GM18526 (cell line): ENCODE data around the gene MYOT.

ENCODE experiments used
- POLR2A ChIP-seq: IDR thresholded peaks from 3 replicates; pipeline ENCODE4 v1.6.1; 2011; ENCODE audit not compliant: insufficient read length; ENCODE audit errors: extremely low read depth

The MYOT gene

DNA sequence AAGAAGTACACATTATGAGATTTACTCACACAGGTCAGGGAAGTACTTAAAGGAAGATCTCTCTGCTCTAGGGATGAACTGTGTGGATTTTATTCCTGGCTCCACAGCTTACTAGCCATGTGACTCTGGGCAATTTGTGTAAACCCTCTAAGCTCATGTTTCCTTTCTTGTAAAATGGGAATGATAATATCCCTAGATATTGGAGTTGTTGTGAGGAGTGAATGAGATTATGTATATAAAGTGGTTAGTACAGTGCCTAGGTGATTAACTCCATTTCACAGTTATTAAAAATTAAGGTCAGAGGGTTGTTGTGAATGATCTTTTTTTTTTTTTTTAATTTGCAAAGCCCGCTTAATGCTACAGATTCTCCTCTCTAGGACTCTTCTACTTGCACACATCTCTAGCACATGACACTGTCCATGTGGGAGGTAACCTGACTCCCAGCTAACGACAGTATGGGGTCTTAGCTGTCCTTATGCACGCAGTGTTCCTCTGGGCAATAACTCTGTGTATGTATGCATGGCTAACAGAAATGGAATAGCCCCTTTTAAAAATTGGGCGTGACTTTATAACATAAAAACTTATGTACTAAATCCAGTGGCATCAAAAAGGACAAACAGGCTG is 23.9 kb upstream of the MYOT start:
- no peak for TF ChIP-seq POLR2A

DNA sequence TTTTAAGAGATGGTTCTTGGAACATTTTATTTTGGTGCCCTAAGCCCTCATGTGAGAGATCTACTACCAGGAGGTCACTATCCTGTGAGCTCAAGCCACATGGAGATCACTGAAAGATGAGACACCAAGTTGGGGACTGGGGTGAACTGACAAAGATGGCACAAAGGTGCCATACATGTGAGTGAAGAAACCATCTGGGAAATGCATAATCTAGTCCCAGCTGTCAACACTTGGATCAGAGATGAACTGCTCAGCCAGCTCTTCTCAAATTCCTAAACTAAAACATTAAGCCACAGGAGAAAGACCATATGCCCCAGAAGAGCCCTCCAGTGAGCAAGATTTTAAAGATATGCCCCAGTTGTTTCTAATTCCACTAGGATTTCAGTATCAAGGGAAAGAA is 22.2 kb upstream of the MYOT start:
- TF ChIP-seq POLR2A: no peak

DNA sequence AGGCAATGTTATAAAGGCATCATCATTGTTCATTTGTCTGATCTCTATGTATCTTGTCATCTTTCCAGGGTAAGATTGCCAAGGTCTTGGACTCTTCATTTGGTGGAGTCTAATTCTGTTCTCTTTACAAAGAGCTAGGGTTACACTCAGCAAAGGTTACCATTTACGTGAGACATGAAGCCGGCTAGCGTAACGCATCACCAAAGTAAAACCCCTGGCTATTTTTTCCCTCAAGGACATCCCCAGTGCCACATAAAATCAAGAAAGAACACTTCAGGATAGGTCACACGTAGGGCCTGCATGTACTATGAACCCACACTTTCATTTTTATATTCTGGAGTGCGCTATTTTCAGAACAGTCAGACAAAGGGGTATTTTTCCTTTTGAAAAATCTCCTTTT is 20.0 kb upstream of the MYOT start:
- no peak for TF ChIP-seq POLR2A

DNA sequence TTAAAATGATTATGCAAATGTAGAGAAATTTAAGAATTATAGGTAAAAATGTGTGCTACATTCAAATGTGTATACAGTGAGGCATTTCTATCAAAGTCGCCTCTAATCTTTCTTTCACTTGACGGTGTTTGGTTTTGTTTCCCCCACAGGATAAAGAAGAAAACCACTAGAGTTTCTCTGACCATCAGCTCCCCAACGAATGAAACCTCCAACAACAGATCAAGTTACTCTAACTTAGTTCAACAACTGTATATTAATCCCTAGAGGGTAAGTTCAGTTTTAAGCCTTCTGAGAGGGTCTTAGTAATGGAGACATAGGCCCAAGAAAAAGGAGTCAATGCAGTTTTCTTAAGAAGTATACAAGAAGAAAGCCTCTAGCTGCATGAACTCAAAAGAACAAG is 11.5 kb upstream of the MYOT start:
- no peak for TF ChIP-seq POLR2A

DNA sequence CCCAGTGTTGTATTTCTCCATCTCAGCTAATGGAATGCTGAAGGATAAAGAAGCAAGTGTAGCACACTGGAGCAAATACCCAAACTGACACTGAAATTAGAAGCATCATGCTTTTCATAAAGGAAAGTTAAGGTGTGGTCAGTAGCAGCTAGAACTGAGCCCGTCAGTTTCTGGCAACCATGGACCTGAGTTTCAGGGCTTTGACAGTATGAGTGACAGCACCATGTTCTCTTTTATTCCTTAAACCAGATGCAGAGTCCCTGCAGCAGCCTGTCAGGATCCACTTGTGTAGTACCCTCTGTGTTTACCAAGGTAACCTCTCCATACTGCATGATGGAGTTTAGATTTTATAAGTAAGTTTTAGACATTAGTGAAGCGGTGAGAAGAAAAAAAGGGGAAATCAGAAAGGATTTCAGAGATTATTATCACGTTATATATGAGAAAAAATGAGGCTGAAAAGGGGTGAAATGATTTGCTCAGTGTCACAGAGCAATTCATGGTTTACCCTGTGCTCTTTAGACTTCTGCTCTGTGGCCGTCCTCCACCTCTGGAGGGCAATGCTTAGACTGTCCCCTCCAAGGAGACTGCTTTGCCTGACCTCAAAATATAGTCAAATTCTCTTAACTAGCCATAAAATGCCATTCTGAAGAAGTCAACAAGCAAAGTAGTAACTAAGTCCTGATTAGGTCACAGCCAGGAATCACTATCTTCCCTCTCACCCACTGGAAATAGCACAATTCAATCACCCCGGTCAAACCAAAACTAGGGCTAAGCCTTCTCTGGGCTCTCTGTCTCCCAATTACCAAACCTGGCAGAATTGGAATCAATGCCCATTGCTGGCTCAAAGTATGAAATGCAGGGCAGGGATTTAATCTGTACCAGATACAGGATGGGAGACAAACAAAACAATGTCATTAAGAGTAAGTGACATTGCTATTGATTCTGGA is 10.5 kb upstream of the MYOT start:
- no peak for TF ChIP-seq POLR2A

DNA sequence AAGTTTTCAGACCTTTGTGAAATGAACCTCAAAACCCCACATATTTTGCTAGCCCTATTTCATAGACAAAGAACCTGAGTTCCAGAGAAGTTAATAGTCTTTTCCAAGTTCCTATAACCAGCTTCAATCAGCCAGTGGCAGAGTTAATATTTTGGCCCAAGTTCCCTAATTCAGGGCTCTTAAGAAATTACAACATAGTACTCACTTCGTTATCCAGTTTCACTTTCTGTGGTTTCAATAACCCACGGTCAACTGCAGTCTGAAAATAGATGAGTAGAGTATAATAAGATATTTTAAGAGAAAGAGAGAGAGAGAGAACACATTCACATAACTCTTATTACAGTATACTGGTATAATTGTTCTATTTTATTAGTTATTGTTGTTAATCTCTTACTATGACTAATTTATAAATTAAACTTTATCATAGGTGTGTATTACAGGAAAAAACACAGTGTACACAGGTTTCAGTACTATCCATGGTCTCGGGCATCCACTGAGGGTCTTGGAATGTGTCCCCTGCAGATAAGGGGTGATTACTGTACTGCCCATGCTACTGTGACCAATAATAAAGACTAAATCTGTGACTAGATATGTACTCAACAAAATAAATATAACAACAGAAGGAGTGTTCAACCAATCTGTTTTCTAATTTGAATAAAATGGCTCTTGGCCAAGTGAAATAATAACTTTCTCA is 9.3 kb upstream of the MYOT start:
- TF ChIP-seq POLR2A: no peak

GRCh38 chr5:137858954-137859353 is 8.7 kb upstream of the MYOT start:
- TF ChIP-seq POLR2A: no peak

GRCh38 chr5:137862251-137862650 is 5.4 kb upstream of the MYOT start:
- no peak for TF ChIP-seq POLR2A

- no peak for TF ChIP-seq POLR2A
These were observed 895 bp upstream of the MYOT start for GRCh38 chr5:137866541-137867388.

GRCh38 chr5:137870647-137871339 is 3.1 kb downstream of the MYOT start:
- TF ChIP-seq POLR2A: no peak

- TF ChIP-seq POLR2A: no peak
These were observed 3.9 kb downstream of the MYOT start for GRCh38 chr5:137871571-137871970.

- TF ChIP-seq POLR2A: no peak
These were observed 4.8 kb downstream of the MYOT start for GRCh38 chr5:137872466-137872865.

GRCh38 chr5:137876101-137876500 is 8.4 kb downstream of the MYOT start:
- TF ChIP-seq POLR2A: no peak

DNA sequence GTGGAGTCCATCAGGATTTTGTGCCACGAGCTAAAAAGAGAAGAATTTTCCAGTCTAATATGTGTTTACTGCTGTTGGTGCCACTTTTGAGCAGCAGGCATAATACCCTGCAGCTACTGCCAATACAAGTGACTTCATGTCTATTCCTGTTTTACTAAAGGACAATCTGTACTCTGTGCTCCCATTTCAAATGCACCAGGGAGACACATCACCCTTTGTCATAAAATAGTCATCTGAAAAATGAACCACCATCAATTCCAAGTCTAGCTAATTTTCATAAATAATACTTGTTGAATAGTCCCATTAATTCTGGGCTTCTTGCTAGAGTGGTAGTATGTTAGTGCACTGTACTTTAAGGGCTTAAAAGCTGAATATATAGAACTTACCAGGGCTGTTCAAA is 12.7 kb downstream of the MYOT start:
- no peak for TF ChIP-seq POLR2A
